SK-N-SH (cell line): Measurements from ENCODE around the gene FRRS1L. TPM values are rescaled to one million over a fixed set of nuclear protein-coding genes. Genes with fewer than 3 reads are reported as not detected.

Source experiments
- CTCF ChIA-PET: fragments of 300-600, 350-600 bp; formaldehyde crosslinking; extraction: SDS; loops from one replicate; lab custom pipeline; 2021; lab: Yijun Ruan, JAX
- POLR2A ChIA-PET: fragments of 350-600 bp; sonication (Branson Sonifier 250); formaldehyde crosslinking; extraction: SDS; loops from one replicate; lab custom pipeline; 2020; ENCODE audit warnings: antibody characterized with exemption, inconsistent platforms; lab: Yijun Ruan, JAX
- DNase-seq: peaks from one replicate; pipeline ENCODE4 v3.0.0; 2012
- H2AFZ ChIP-seq: fragments of 200-600 bp; sonication (generic); 2 replicates; pipeline ENCODE4 v1.8.1; 2016; ENCODE audit warnings: antibody characterized with exemption, mild to moderate bottlenecking, low read depth
- H3F3A ChIP-seq: fragments of 200-600 bp; sonication (generic); replicated peaks from 2 replicates; pipeline ENCODE3; 2016; ENCODE audit warnings: antibody characterized with exemption, mild to moderate bottlenecking; ENCODE audit not compliant: insufficient read depth
- H3K27ac ChIP-seq, 2 experiments: fragments of 200-500 bp in 1 of 2; fragments of 200-600 bp in 1 of 2; sonication (Bioruptor generic) in 1 of 2; sonication (generic), shearing (Covaris generic) in 1 of 2; 2 replicates each; pipeline versions ENCODE4 v1.5.1 to v1.6.1; 2014 to 2016; ENCODE audit warnings: low read depth in 2 of 2, inconsistent platforms in 1 of 2, low read length in 1 of 2, mild to moderate bottlenecking in 1 of 2, mixed read lengths in 1 of 2
- H3K27me3 ChIP-seq: fragments of 200-600 bp; sonication (generic), shearing (Covaris generic); 2 replicates; pipeline ENCODE4 v1.6.1; 2016; ENCODE audit warnings: mixed run types; ENCODE audit not compliant: insufficient read depth
- H3K36me3 ChIP-seq, 2 experiments: fragments of 200-500 bp in 1 of 2; fragments of 200-600 bp in 1 of 2; sonication (Bioruptor generic) in 1 of 2; sonication (generic) in 1 of 2; replicated peaks in 1 of 2; 2 replicates each; pipeline versions ENCODE3 to v1.5.1; 2014 to 2016; ENCODE audit warnings: low read length in 1 of 2, mild to moderate bottlenecking in 1 of 2; ENCODE audit not compliant: insufficient read depth in 2 of 2, control insufficient read depth in 1 of 2
- H3K4me1 ChIP-seq, 2 experiments: fragments of 200-500 bp in 1 of 2; fragments of 200-600 bp in 1 of 2; sonication (Bioruptor generic) in 1 of 2; sonication (generic), shearing (Covaris generic) in 1 of 2; 2 replicates each; pipeline versions ENCODE4 v1.5.1 to v1.6.1; 2014 to 2016; ENCODE audit warnings: low read depth in 1 of 2, low read length in 1 of 2, mixed run types in 1 of 2; ENCODE audit not compliant: insufficient read depth in 2 of 2, control insufficient read depth in 1 of 2
- H3K4me2 ChIP-seq: fragments of 200-600 bp; sonication (generic), shearing (Covaris generic); 2 replicates; pipeline ENCODE4 v1.6.1; 2017; ENCODE audit warnings: mixed run types
- H3K4me3 ChIP-seq, 2 experiments: fragments of 200-500 bp in 1 of 2; fragments of 200-600 bp in 1 of 2; sonication (Bioruptor generic) in 1 of 2; sonication (generic), shearing (Covaris generic) in 1 of 2; 2 replicates each; pipeline versions ENCODE4 v1.5.1 to v1.8.1; 2014 to 2016; ENCODE audit warnings: low read depth in 2 of 2, inconsistent platforms in 1 of 2, low read length in 1 of 2, mild to moderate bottlenecking in 1 of 2, mixed read lengths in 1 of 2, moderate library complexity in 1 of 2
- H3K79me2 ChIP-seq: fragments of 200-600 bp; sonication (generic); 2 replicates; pipeline ENCODE4 v1.8.1; 2017; ENCODE audit warnings: mild to moderate bottlenecking; ENCODE audit not compliant: insufficient read depth
- H3K9ac ChIP-seq: fragments of 200-600 bp; sonication (generic); 2 replicates; pipeline ENCODE4 v1.6.1; 2017; ENCODE audit warnings: mixed run types
- H3K9me2 ChIP-seq: fragments of 200-600 bp; sonication (generic); 2 replicates; pipeline ENCODE4 v1.6.1; 2017; ENCODE audit warnings: mixed run types
- H3K9me3 ChIP-seq: fragments of 200-600 bp; sonication (generic); 2 replicates; pipeline ENCODE4 v1.6.1; 2017; ENCODE audit warnings: mixed run types, mild to moderate bottlenecking, moderate library complexity
- H4K20me1 ChIP-seq: fragments of 200-600 bp; sonication (generic); 2 replicates; pipeline ENCODE4 v1.6.1; 2017; ENCODE audit warnings: mild to moderate bottlenecking, mixed run types; ENCODE audit not compliant: insufficient read depth
- ELF1 ChIP-seq: IDR thresholded peaks from 2 replicates; pipeline ENCODE4 v1.4.0; 2012
- EZH2phosphoT487 ChIP-seq: fragments of 200-600 bp; sonication (generic); IDR thresholded peaks from 2 replicates; pipeline ENCODE4 v1.6.1; 2017; ENCODE audit warnings: low read depth, mixed run types, mild to moderate bottlenecking, antibody characterized with exemption, moderate library complexity, borderline replicate concordance
- FOSL2 ChIP-seq: IDR thresholded peaks from 2 replicates; pipeline ENCODE4 v1.4.0; 2012; ENCODE audit warnings: low read depth, mild to moderate bottlenecking, moderate library complexity, borderline replicate concordance
- JUND ChIP-seq: IDR thresholded peaks from 2 replicates; pipeline ENCODE4 v1.4.0; 2012
- MXI1 ChIP-seq: IDR thresholded peaks from 2 replicates; pipeline ENCODE4 v1.6.1; 2012; ENCODE audit warnings: mild to moderate bottlenecking, low read depth, low read length, improper control_type of control experiment
- NFIC ChIP-seq: IDR thresholded peaks from 2 replicates; pipeline ENCODE4 v1.4.0; 2012; ENCODE audit warnings: borderline replicate concordance
- NRF1 ChIP-seq: IDR thresholded peaks from 2 replicates; pipeline ENCODE4 v1.6.1; 2012; ENCODE audit warnings: low read depth, mild to moderate bottlenecking, low read length
- POLR2AphosphoS5 ChIP-seq: IDR thresholded peaks from 2 replicates; pipeline ENCODE4 v1.6.1; 2012; ENCODE audit warnings: low read depth, low read length
- RAD21 ChIP-seq: IDR thresholded peaks from 2 replicates; pipeline ENCODE4 v1.6.1; 2012; ENCODE audit warnings: mild to moderate bottlenecking, low read length
- REST ChIP-seq: IDR thresholded peaks from 2 replicates; pipeline ENCODE4 v1.6.1; 2012; ENCODE audit warnings: mild to moderate bottlenecking, low read depth, low read length, moderate library complexity
- RFX5 ChIP-seq: IDR thresholded peaks from 2 replicates; pipeline ENCODE4 v1.6.1; 2012; ENCODE audit warnings: mild to moderate bottlenecking, improper control_type of control experiment, low read length
- RXRA ChIP-seq: IDR thresholded peaks from 2 replicates; pipeline ENCODE4 v1.4.0; 2012; ENCODE audit warnings: low read depth, mild to moderate bottlenecking, borderline replicate concordance
- SIN3A ChIP-seq: IDR thresholded peaks from 2 replicates; pipeline ENCODE4 v1.6.1; 2012; ENCODE audit warnings: low read depth, mild to moderate bottlenecking, low read length, moderate library complexity, borderline replicate concordance
- SMC3 ChIP-seq: IDR thresholded peaks from 2 replicates; pipeline ENCODE4 v1.6.1; 2012; ENCODE audit warnings: low read depth, low read length, improper control_type of control experiment
- TCF12 ChIP-seq: IDR thresholded peaks from 2 replicates; pipeline ENCODE4 v1.4.0; 2012
- TEAD4 ChIP-seq: IDR thresholded peaks from 2 replicates; pipeline ENCODE4 v1.4.0; 2012; ENCODE audit warnings: mild to moderate bottlenecking, borderline replicate concordance; ENCODE audit not compliant: insufficient read depth
- USF1 ChIP-seq: IDR thresholded peaks from 2 replicates; pipeline ENCODE4 v1.4.0; 2012; ENCODE audit warnings: low read depth, borderline replicate concordance
- WGBS: methylation state at CpG from one replicate; pipeline ENCODE4 v1.1.6; 2017; ENCODE audit warnings: low lambda C conversion rate; 5-methylcytosine and 5-hydroxymethylcytosine counted together
- polyA plus RNA-seq, 3 experiments: library from polyadenylated mRNA; depleted of rRNA; stranded (reverse); fragments of >200 nt; gene quantifications; 2 replicates each; pipeline ENCODE4 v1.2.3, GENCODE V29; 2012
- TF ChIP-seq, protein P1 (sequence below): IDR thresholded peaks from 2 replicates; pipeline ENCODE4; 2012
- TF ChIP-seq, protein P2 (sequence below): fragments of 200-600 bp; sonication (generic); IDR thresholded peaks from 2 replicates; pipeline ENCODE4 v1.6.1; 2017; ENCODE audit warnings: antibody characterized with exemption, mild to moderate bottlenecking, moderate library complexity

The FRRS1L gene
- polyA plus RNA-seq, 1 of the 3 experiments (the other 2 are of a cell fraction) = 3.7 TPM

GRCh38 chr9:109107402-109108240 is 59.4 kb downstream of the FRRS1L start:
- peak overlapping the region; percentile 59; the same call in 1 of the 2 replicates for H3K9ac ChIP-seq
- peak overlapping the region; percentile 7 to 90; a peak in 3 of 4 replicates for H3K27ac ChIP-seq
- H3F3A ChIP-seq = peaks cover 58% of the 10 kb centered on the region
- peaks cover 3 to 43% of the 10 kb centered on the region in 2 experiments; a peak in 3 of 4 replicates for H3K4me1 ChIP-seq
- H2AFZ ChIP-seq = no peak overlapping the region; the same call in 1 of the 2 replicates
- no peaks in the 10 kb centered on the region for H3K9me3 ChIP-seq
- H3K79me2 ChIP-seq = peaks cover 91% of the 10 kb centered on the region
- DNase-seq = no peak
- H3K27me3 ChIP-seq = no peaks in the 10 kb centered on the region
- WGBS = 9% methylated on average over 4 of the region's 4 CpGs
- ChIA-PET CTCF (interaction anchor here (0.6 kb wide), 1 partner anchor 110 kb away, joined by 3 read pairs; no protein-coding TSS in a partner anchor), POLR2A (no interaction called here)
- peaks cover 9 to 31% of the 10 kb centered on the region in 2 experiments for H3K36me3 ChIP-seq
- peak overlapping the region; percentile 71 for H3K4me2 ChIP-seq
- H3K9me2 ChIP-seq = no peaks in the 10 kb centered on the region
- H4K20me1 ChIP-seq = no peaks in the 10 kb centered on the region
- H3K4me3 ChIP-seq = peak overlapping the region in 1 of 2 experiments; percentile 23; a peak in 2 of 4 replicates
- TF ChIP-seq, protein P1, sequence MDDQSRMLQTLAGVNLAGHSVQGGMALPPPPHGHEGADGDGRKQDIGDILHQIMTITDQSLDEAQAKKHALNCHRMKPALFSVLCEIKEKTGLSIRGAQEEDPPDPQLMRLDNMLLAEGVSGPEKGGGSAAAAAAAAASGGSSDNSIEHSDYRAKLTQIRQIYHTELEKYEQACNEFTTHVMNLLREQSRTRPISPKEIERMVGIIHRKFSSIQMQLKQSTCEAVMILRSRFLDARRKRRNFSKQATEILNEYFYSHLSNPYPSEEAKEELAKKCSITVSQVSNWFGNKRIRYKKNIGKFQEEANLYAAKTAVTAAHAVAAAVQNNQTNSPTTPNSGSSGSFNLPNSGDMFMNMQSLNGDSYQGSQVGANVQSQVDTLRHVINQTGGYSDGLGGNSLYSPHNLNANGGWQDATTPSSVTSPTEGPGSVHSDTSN = peak; percentile 68
- TF ChIP-seq TEAD4 (peak; percentile 8; the same call in 1 of the 2 replicates), ELF1 (no peak), NRF1 (no peak), RAD21 (no peak), REST (no peak), MXI1 (no peak), SIN3A (0 out of 2 replicates have a peak, but pooled peaks have one; percentile 13), POLR2AphosphoS5 (no peak), NFIC (no peak), FOSL2 (peak; percentile 76), RFX5 (no peak), JUND (peak; percentile 48), USF1 (no peak), EZH2phosphoT487 (no peak), RXRA (no peak), SMC3 (no peak), TCF12 (peak; percentile 39; the same call in 1 of the 2 replicates)
- TF ChIP-seq, protein P2, sequence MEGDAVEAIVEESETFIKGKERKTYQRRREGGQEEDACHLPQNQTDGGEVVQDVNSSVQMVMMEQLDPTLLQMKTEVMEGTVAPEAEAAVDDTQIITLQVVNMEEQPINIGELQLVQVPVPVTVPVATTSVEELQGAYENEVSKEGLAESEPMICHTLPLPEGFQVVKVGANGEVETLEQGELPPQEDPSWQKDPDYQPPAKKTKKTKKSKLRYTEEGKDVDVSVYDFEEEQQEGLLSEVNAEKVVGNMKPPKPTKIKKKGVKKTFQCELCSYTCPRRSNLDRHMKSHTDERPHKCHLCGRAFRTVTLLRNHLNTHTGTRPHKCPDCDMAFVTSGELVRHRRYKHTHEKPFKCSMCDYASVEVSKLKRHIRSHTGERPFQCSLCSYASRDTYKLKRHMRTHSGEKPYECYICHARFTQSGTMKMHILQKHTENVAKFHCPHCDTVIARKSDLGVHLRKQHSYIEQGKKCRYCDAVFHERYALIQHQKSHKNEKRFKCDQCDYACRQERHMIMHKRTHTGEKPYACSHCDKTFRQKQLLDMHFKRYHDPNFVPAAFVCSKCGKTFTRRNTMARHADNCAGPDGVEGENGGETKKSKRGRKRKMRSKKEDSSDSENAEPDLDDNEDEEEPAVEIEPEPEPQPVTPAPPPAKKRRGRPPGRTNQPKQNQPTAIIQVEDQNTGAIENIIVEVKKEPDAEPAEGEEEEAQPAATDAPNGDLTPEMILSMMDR = no peak
